IMR-90 (cell line): ENCODE measurements around the gene MOB3A.

ENCODE experiments used
- CHD1 ChIP-seq: IDR thresholded peaks from 2 replicates; pipeline ENCODE4 v1.6.1; 2012; ENCODE audit warnings: low read depth, low read length, improper control_type of control experiment
- CTCF ChIP-seq: conservative IDR thresholded peaks from 2 replicates; pipeline ENCODE4 v1.5.1; 2012; ENCODE audit warnings: mild to moderate bottlenecking, low read depth, low read length, improper control_type of control experiment
- FOS ChIP-seq: fragments of 150-350 bp; IDR thresholded peaks from 2 replicates; pipeline ENCODE4 v1.6.1; 2016; ENCODE audit warnings: low read depth, low read length
- POLR2A ChIP-seq: IDR thresholded peaks from 2 replicates; pipeline ENCODE4 v1.6.1; 2012; ENCODE audit warnings: mild to moderate bottlenecking, low read depth, low read length
- RAD21 ChIP-seq: IDR thresholded peaks from 2 replicates; pipeline ENCODE4 v1.6.1; 2012; ENCODE audit warnings: low read length, improper control_type of control experiment
- RCOR1 ChIP-seq: IDR thresholded peaks from 2 replicates; pipeline ENCODE4 v1.6.1; 2012; ENCODE audit warnings: mild to moderate bottlenecking, low read length, improper control_type of control experiment; ENCODE audit not compliant: insufficient replicate concordance
- RFX5 ChIP-seq: IDR thresholded peaks from 2 replicates; pipeline ENCODE4 v1.8.0; 2012; ENCODE audit warnings: low read depth, mild to moderate bottlenecking, low read length, moderate library complexity

GRCh38 chr19:2132731-2133490 is 36.8 kb upstream of the MOB3A start:
- TF ChIP-seq CTCF (no peak), CHD1 (no peak), RAD21 (no peak), POLR2A (no peak), RFX5 (no peak), FOS (no peak), RCOR1 (no peak)
